ENCODE results near the gene HEXIM2.
"Not testable (repeated sequence)": the region's sequence is repeated elsewhere in the genome, so short reads cannot be mapped to it uniquely, and the experiment has no call there.

Gene HEXIM2

DNA sequence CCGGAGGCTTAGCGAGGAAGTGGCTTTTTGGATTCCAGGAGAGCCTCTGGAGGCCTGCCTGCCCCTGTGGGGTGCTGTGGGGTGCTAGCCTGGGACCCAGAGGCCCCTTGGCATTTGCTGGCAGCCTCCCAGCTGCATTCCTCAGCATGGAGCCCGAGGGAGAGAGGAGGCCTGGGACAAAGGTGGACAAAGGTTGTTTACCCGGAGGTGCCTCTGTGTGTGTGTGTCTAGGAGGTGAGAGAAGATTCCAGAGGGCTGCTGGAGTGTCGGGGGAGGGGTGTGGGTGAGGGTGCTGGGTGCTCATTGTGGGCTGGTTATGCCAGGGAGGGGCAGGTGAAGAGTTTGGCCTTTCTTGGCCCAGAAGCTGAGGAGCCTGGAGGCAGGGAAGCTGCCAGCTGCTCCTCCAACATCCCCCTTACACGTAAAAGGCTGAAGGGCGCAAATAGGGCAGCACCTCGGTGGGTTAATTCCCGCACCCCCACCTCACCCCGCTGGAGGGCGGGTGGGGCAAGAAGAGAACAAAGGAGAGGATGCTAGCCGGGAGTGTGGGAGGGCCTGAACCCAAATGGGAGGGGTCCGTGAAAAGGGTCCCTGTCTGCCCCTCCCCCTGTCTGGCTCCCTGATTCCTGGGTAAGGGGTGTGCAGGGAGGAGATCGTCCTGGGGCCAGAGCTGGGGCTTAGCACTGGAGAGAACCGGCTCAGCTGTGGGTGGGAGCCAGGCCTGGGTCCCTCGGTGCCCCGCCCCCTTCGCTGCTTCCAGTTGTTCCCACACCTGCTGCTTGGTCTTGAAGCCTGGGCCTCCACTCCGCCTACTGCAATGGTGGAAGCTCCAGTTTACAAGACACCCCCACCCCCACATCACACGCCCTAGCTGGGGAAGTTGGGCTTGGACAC, 9.9 kb downstream of the HEXIM2 start:
- DNase-seq, result no peak

DNA sequence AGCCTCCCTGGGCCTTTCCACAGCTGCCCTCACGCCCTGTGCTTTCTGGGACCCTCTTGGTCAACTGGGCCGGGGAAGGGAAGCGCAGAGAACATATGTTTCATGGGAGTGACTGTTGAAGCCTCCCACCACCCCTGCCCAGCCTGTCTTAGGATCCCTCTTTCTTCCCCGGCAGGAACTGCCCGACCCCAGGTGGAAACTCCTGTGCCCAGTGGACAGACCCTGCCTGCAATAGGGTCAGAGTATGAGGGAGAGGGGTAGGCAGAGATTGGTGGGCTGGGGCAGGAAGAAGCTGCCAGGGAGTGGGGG, 10.5 kb downstream of the HEXIM2 start:
- DNase-seq, result no peak

GRCh38 chr17:45172541-45173286, 11.0 kb downstream of the HEXIM2 start:
- peak in 2 of 3 experiments; percentile 45 to 65 for DNase-seq

DNA sequence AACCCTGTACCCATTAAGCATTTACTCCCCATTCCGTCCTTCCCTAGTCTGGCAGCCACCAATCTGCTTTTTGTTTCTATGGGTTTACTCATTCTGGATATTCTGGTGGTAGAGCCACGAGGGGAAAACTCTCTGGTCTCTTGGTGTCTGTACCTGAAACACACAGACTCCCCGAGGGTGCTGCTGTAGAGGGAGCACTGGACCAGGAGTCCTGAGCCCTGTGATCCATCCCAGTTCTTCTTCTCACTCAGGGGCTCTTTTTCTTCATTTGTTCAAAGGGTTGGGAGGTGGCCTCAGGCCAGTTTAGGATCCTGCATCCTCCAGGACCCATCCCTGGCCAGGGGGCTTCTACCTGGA, 14.1 kb downstream of the HEXIM2 start:
- no peak for DNase-seq

GRCh38 chr17:45177563-45177962, 15.9 kb downstream of the HEXIM2 start:
- DNase-seq, result no peak

DNA sequence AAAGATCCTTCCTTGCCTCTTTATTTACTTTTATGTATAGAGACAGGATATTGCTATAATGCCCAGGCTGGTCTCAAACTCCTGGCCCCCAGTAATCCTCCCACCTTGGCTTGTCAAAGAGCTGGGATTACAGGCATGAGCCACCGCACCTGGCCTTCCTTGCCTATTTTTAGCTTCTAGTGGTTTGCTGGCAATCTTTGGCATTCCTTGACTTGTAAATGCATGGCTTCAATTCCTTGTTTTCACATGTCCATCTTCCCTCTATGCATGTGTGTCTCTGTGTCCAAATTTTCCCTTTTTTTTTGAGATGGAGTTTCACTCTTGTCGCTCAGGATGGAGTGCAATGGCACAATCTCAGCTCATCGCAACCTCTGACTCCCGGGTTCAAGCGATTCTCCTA, 22.5 kb downstream of the HEXIM2 start:
- DNase-seq, result no peak

- no peak for DNase-seq
These were observed 25.2 kb downstream of the HEXIM2 start for GRCh38 chr17:45186801-45187354.

GRCh38 chr17:45189009-45189408, 27.3 kb downstream of the HEXIM2 start:
- no peak for DNase-seq

- peak in 1 of 3 experiments; percentile 29 for DNase-seq
These were observed 29.0 kb downstream of the HEXIM2 start for GRCh38 chr17:45190503-45191255.

- no peak for DNase-seq
These were observed 33.7 kb downstream of the HEXIM2 start for GRCh38 chr17:45195424-45195823.

- no peak for DNase-seq
These were observed 35.4 kb downstream of the HEXIM2 start for GRCh38 chr17:45197108-45197507.

- DNase-seq, result peak; percentile 71 to 91 (median 81)
These were observed 36.1 kb downstream of the HEXIM2 start for GRCh38 chr17:45197555-45198334.

DNA sequence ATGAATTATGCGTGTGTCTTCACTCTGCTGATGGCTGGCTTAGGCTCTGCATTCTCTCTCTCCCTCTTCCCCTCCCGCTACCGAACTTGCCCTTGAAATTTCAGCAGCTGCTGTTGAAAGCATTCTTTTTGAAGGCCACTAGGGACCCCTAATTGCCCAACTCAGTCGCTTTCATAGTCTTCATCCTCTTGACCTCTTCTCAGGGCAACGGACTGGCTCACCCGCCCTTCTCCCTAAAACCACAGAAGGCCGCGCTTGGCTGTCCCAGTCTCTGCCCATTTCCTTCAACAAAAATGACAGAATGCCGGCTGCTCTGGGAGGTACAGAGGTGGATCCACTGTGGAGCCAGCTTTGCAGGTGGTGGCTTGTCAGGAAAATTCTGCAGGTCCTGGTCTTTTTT, 39.0 kb downstream of the HEXIM2 start:
- DNase-seq, result no peak

GRCh38 chr17:45201457-45201856, 39.8 kb downstream of the HEXIM2 start:
- no peak for DNase-seq

DNA sequence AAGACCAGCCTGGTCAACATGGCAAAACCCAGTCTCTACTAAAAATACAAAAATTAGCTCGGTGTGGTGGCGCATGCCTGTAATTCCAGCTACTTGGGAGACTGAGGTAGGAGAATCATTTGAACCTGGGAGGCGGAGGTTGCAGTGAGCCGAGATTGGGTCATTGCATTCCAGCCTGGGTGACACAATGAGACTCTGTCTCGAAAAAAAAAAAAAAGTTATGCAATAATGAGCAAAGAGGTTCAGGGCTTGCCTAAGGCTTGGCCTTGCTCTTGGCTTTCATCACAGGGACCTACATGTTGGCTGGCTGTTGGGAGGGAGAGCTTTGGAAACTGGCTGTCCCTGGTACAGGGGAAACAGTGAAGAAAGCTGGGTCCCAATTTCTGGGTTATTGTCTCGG, 40.2 kb downstream of the HEXIM2 start:
- not testable (repeated sequence) for DNase-seq

GRCh38 chr17:45218895-45219661, 57.4 kb downstream of the HEXIM2 start:
- peak; percentile 77 to 90 (median 86) for DNase-seq

Measured in NCI-H1417 (cell line).